H9 (cell line): Measurements from ENCODE around the gene NPTX1. TPM values are rescaled to one million over a fixed set of nuclear protein-coding genes. Genes with fewer than 3 reads are reported as not detected.
A peak's percentile ranks its signal among the peaks of the same experiment; 100 is the strongest.

Experiments
- DNase-seq: peaks from one replicate; pipeline ENCODE4 v3.0.0-alpha.2; 2017
- H2AFZ ChIP-seq: one replicate; pipeline ENCODE4 v1.6.1; 2013; ENCODE audit warnings: mild to moderate bottlenecking, low read length, control low read depth, moderate library complexity
- H2AK5ac ChIP-seq: 2 replicates; pipeline ENCODE4 v1.6.1; 2013; ENCODE audit warnings: low read length, control low read depth, mixed read lengths; ENCODE audit not compliant: insufficient read length
- H2BK120ac ChIP-seq: one replicate; pipeline ENCODE4 v1.6.1; 2013; ENCODE audit warnings: low read depth, mild to moderate bottlenecking, low read length, control low read depth, inconsistent platforms; ENCODE audit not compliant: poor library complexity, severe bottlenecking
- H2BK12ac ChIP-seq: 2 replicates; pipeline ENCODE4 v1.6.1; 2013; ENCODE audit warnings: low read length, control low read depth, mixed read lengths, low read depth; ENCODE audit not compliant: insufficient read length
- H2BK15ac ChIP-seq: 2 replicates; pipeline ENCODE4 v1.6.1; 2013; ENCODE audit warnings: low read depth, low read length, control low read depth
- H2BK20ac ChIP-seq: one replicate; pipeline ENCODE4 v1.6.1; 2013; ENCODE audit warnings: low read depth, mild to moderate bottlenecking, low read length, control low read depth, inconsistent platforms; ENCODE audit not compliant: poor library complexity, severe bottlenecking
- H2BK5ac ChIP-seq: 2 replicates; pipeline ENCODE4 v1.6.1; 2013; ENCODE audit warnings: low read length, control low read depth, mixed read lengths; ENCODE audit not compliant: insufficient read length
- H3K14ac ChIP-seq: 2 replicates; pipeline ENCODE4 v1.6.1; 2013; ENCODE audit warnings: low read length, control low read depth; ENCODE audit not compliant: insufficient read depth
- H3K18ac ChIP-seq: 2 replicates; pipeline ENCODE4 v1.6.1; 2013; ENCODE audit warnings: low read depth, mild to moderate bottlenecking, mixed read lengths, low read length, control low read depth; ENCODE audit not compliant: insufficient read length
- H3K23ac ChIP-seq: 2 replicates; pipeline ENCODE4 v1.6.1; 2013; ENCODE audit warnings: low read length, control low read depth, mixed read lengths, low read depth; ENCODE audit not compliant: insufficient read length
- H3K23me2 ChIP-seq: 2 replicates; pipeline ENCODE4 v1.6.1; 2013; ENCODE audit warnings: low read depth, mild to moderate bottlenecking, mixed read lengths, low read length, control low read depth; ENCODE audit not compliant: insufficient read length, poor library complexity, severe bottlenecking
- H3K27ac ChIP-seq: 2 replicates; pipeline ENCODE4 v1.5.1; 2013; ENCODE audit warnings: low read length, control low read depth, mixed read lengths, low read depth; ENCODE audit not compliant: insufficient read length
- H3K27me3 ChIP-seq: 2 replicates; pipeline ENCODE4 v1.6.1; 2013; ENCODE audit warnings: low read length, control low read depth, inconsistent platforms; ENCODE audit not compliant: insufficient read depth
- H3K4ac ChIP-seq: 2 replicates; pipeline ENCODE4 v1.6.1; 2013; ENCODE audit warnings: low read depth, mild to moderate bottlenecking, control low read depth, inconsistent platforms, low read length, moderate library complexity
- H3K4me1 ChIP-seq: 2 replicates; pipeline ENCODE4 v1.6.1; 2013; ENCODE audit warnings: low read length, control low read depth, inconsistent platforms; ENCODE audit not compliant: insufficient read depth
- H3K4me2 ChIP-seq: 2 replicates; pipeline ENCODE4 v1.6.1; 2013; ENCODE audit warnings: low read length, control low read depth, mixed read lengths; ENCODE audit not compliant: insufficient read length, insufficient read depth
- H3K56ac ChIP-seq: 2 replicates; pipeline ENCODE4 v1.6.1; 2013; ENCODE audit warnings: low read depth, mild to moderate bottlenecking, mixed read lengths, low read length, control low read depth; ENCODE audit not compliant: insufficient read length
- H3K79me1 ChIP-seq: 2 replicates; pipeline ENCODE4 v1.6.1; 2013; ENCODE audit warnings: low read depth, mild to moderate bottlenecking, moderate library complexity, low read length, control low read depth, inconsistent platforms; ENCODE audit not compliant: insufficient read depth, poor library complexity, severe bottlenecking
- H3K79me2 ChIP-seq: 2 replicates; pipeline ENCODE4 v1.6.1; 2013; ENCODE audit warnings: low read length, control low read depth, inconsistent platforms; ENCODE audit not compliant: insufficient read depth
- H3K9ac ChIP-seq: 2 replicates; pipeline ENCODE4 v1.6.1; 2013; ENCODE audit warnings: low read length, control low read depth, mixed read lengths; ENCODE audit not compliant: insufficient read length; ENCODE audit errors: extremely low read depth
- H3K9me3 ChIP-seq: one replicate; pipeline ENCODE4 v1.6.1; 2013; ENCODE audit warnings: low read depth, low read length, inconsistent platforms; ENCODE audit not compliant: control insufficient read depth
- H3T11ph ChIP-seq: one replicate; pipeline ENCODE4 v1.6.1; 2013; ENCODE audit warnings: mild to moderate bottlenecking, low read length, control low read depth, inconsistent platforms
- H4K20me1 ChIP-seq: one replicate; pipeline ENCODE4 v1.6.1; 2013; ENCODE audit not compliant: control insufficient read depth, insufficient read length, insufficient read depth
- H4K5ac ChIP-seq: 2 replicates; pipeline ENCODE4 v1.6.1; 2013; ENCODE audit warnings: low read depth, mild to moderate bottlenecking, mixed read lengths, low read length, control low read depth; ENCODE audit not compliant: insufficient read length
- H4K8ac ChIP-seq: replicated peaks from 2 replicates; pipeline ENCODE4 v1.6.1; 2013; ENCODE audit warnings: low read length, control low read depth, mixed read lengths, low read depth; ENCODE audit not compliant: insufficient read length
- H4K91ac ChIP-seq: 2 replicates; pipeline ENCODE4 v1.6.1; 2013; ENCODE audit warnings: low read depth, mild to moderate bottlenecking, moderate library complexity, mixed read lengths, low read length, control low read depth; ENCODE audit not compliant: insufficient read length
- H3K27ac Mint-ChIP-seq, 3 experiments: 2 replicates in 2 of 3; 3 replicates in 1 of 3; pipeline ENCODE4 v1.8.0; 2020 to 2021; ENCODE audit warnings: mixed read lengths in 3 of 3, mild to moderate bottlenecking in 1 of 3, moderate library complexity in 1 of 3
- H3K27me3 Mint-ChIP-seq: 2 replicates; pipeline ENCODE4 v1.8.0; 2021; ENCODE audit warnings: low read depth, mild to moderate bottlenecking, moderate library complexity, mixed read lengths
- H3K36me3 Mint-ChIP-seq, 3 experiments: 2 replicates in 2 of 3; 3 replicates in 1 of 3; pipeline ENCODE4 v1.8.0; 2020 to 2021; ENCODE audit warnings: low read depth in 3 of 3, mixed read lengths in 3 of 3; ENCODE audit not compliant: insufficient read depth in 1 of 3
- H3K4me1 Mint-ChIP-seq, 2 experiments: 2 replicates each; pipeline ENCODE4 v1.8.0; 2020; ENCODE audit warnings: mixed read lengths in 2 of 2
- H3K4me3 Mint-ChIP-seq, 2 experiments: 2 replicates in 1 of 2; 3 replicates in 1 of 2; pipeline ENCODE4 v1.8.0; 2020 to 2021; ENCODE audit warnings: mild to moderate bottlenecking in 2 of 2, mixed read lengths in 2 of 2, moderate library complexity in 1 of 2
- H3K9me3 Mint-ChIP-seq, 2 experiments: 2 replicates in 1 of 2; 3 replicates in 1 of 2; pipeline ENCODE4 v1.8.0; 2020; ENCODE audit warnings: mild to moderate bottlenecking in 2 of 2, mixed read lengths in 2 of 2, moderate library complexity in 1 of 2
- CTCF ChIP-seq: fragments of 200-600 bp; sonication (generic); conservative IDR thresholded peaks from 3 replicates; pipeline ENCODE4 v1.8.0; 2021; ENCODE audit warnings: antibody characterized with exemption, mild to moderate bottlenecking
- WGBS: extraction: QIAGEN DNeasy Blood & Tissue Kit; methylation state at CpG from one replicate; pipeline ENCODE4 v1.1.7; 2013; ENCODE audit warnings: missing lambda C conversion rate, low lambda C conversion rate, mixed read lengths; ENCODE audit not compliant: insufficient read length; ENCODE audit errors: extremely low coverage; 5-methylcytosine and 5-hydroxymethylcytosine counted together
- total RNA-seq: library from RNA; stranded (reverse); gene quantifications from 2 replicates; pipeline ENCODE4 v1.2.1, GENCODE V29; 2021

Gene NPTX1
- total RNA-seq, 1 experiment from 2014 or later = 20.5 TPM

DNA sequence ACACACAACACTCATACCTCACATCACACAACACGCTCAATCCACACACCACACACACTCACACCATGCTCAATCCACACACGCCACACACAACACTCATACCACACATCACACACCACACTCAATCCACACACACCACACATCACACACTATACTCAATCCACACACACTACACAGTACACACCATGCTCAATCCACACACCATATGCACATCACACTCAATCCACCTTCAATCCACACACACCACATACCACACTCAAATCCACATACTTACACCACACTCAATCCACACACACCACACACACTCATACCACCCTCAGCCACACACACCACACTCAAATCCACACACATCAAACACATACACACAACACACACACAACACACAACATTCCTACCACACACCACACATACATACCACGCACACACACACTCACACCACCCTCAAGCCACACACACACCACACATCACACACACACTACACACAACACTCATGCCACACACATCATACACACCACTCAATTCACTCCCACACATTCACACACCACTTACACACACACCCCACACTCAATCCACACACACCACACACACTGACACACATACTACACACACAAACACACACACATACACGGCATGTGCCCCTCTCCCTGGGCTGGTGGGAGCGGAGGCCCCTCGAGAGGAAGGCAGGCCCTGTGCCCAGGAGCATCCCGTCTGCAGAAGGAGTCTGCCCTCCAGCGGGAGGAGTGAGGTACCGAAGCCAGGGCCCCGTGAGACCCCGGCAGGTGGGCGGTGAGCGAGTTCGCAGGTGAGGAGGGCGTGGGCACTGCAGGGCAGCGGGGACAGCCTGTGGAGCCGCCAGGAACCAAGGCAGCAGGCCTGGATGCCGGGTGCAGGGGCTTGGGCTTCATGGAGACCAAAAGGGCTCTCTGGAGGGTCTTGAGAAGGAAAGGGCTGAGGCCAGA is 35.1 kb upstream of the NPTX1 start:
- no peak overlapping the region for H3T11ph ChIP-seq
- no peak overlapping the region for H2AFZ ChIP-seq
- no peaks in the 10 kb centered on the region for H3K27me3 ChIP-seq
- H3K9me3 Mint-ChIP-seq = no peaks in the 10 kb centered on the region
- TF ChIP-seq CTCF = peak; percentile 68
- H2BK20ac ChIP-seq = no peak overlapping the region
- no peak overlapping the region for H2BK120ac ChIP-seq
- H2BK12ac ChIP-seq = no peak overlapping the region
- 0 out of 4 replicates have a peak, but pooled peaks cover 0 to 3% of the 10 kb centered on the region in 2 experiments for H3K4me1 Mint-ChIP-seq
- no peak overlapping the region for H3K18ac ChIP-seq
- no peak overlapping the region for H3K4me2 ChIP-seq
- peak; percentile 82 for DNase-seq
- H3K14ac ChIP-seq = no peak overlapping the region
- H3K56ac ChIP-seq = no peak overlapping the region
- H2BK15ac ChIP-seq = no peak overlapping the region
- peak overlapping the region; percentile 26 for H4K5ac ChIP-seq
- H3K23me2 ChIP-seq = no peaks in the 10 kb centered on the region
- H4K91ac ChIP-seq = no peak overlapping the region
- H4K20me1 ChIP-seq = no peaks in the 10 kb centered on the region
- no peak overlapping the region for H2BK5ac ChIP-seq
- H3K9ac ChIP-seq = no peak overlapping the region
- no peak overlapping the region for H3K4ac ChIP-seq
- H3K4me3 Mint-ChIP-seq = no peak overlapping the region
- H3K27me3 Mint-ChIP-seq = peaks cover 31% of the 10 kb centered on the region
- H4K8ac ChIP-seq = no peak overlapping the region
- no peaks in the 10 kb centered on the region for H3K4me1 ChIP-seq
- H3K36me3 Mint-ChIP-seq = no peaks in the 10 kb centered on the region
- no peak overlapping the region; a peak in 1 of 7 replicates for H3K27ac Mint-ChIP-seq
- H3K9me3 ChIP-seq = no peaks in the 10 kb centered on the region
- H3K79me2 ChIP-seq = no peaks in the 10 kb centered on the region
- no peak overlapping the region for H2AK5ac ChIP-seq
- H3K79me1 ChIP-seq = no peaks in the 10 kb centered on the region
- no peak overlapping the region for H3K23ac ChIP-seq
- WGBS = 100% methylated on average over 3 of the region's 18 CpGs
- no peak overlapping the region for H3K27ac ChIP-seq
